NCI-H1092 treated with DMSO at 0.1 percent for 48 hours (cell line): ENCODE data around the gene TELO2.

Source experiments
- DNase-seq: peaks from one replicate; lab custom pipeline; 2025; lab: John Stamatoyannopoulos, UW

Gene TELO2

GRCh38 chr16:1536601-1537000, 43.4 kb downstream of the TELO2 start:
- DNase-seq = no peak

DNA sequence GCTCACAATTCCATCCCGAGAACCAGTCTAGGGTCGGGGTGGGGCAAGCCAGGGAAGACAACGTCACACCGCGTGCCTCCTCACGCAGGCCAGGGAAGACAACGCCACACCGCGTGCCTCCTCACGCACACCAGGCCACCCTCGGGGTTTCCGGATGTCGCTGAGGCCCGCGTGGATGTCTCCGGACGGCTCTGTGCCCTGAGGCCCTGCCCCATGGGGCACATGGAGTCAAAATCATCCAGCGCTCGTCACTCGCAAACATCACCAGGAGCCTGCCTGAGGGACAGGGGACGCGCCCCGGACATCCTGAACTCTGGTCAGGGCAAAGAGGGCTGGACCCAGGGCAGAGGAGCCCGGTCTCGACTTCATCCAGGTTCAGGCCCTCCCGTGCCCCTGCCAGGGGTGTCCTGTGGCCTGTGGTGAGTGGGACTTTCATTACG, 44.0 kb downstream of the TELO2 start:
- DNase-seq = no peak

- DNase-seq = no peak
These were observed 44.7 kb downstream of the TELO2 start for GRCh38 chr16:1537763-1538289.

DNA sequence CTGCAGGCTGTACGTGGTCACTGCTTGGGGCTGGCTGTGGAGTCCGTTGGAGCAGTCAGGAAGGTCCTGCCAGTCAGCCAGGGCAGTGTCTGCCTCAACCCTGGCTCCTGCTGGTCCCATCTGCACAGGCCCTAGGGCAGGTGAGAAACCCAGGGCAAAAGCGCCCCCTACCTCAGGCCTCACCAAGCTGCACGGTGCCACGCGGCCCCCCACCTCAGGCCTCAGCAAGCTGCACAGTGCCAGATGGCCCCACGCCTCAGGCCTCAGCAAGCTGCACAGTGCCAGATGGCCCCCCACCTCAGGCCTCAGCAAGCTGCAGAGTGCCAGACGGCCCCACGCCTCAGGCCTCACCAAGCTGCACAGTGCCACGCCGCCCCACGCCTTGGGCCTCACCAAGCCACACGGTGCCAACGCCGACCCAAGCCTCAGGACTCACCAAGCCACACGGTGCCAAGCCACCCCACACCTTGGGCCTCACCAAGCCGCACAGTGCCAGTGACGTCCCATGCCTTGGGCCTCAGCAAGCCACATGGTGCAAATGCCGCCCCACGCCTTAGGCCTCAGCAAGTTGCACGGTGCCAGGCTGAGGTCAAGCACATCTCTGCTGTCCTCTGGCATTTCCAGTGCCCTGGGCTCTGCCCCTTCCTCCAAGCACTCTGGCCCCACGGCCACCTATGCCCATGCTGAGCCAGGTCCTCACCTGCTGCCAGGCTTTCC, 45.8 kb downstream of the TELO2 start:
- DNase-seq = no peak

GRCh38 chr16:1539720-1540555, 46.8 kb downstream of the TELO2 start:
- no peak for DNase-seq

GRCh38 chr16:1540556-1540855, 47.3 kb downstream of the TELO2 start:
- no peak for DNase-seq

DNA sequence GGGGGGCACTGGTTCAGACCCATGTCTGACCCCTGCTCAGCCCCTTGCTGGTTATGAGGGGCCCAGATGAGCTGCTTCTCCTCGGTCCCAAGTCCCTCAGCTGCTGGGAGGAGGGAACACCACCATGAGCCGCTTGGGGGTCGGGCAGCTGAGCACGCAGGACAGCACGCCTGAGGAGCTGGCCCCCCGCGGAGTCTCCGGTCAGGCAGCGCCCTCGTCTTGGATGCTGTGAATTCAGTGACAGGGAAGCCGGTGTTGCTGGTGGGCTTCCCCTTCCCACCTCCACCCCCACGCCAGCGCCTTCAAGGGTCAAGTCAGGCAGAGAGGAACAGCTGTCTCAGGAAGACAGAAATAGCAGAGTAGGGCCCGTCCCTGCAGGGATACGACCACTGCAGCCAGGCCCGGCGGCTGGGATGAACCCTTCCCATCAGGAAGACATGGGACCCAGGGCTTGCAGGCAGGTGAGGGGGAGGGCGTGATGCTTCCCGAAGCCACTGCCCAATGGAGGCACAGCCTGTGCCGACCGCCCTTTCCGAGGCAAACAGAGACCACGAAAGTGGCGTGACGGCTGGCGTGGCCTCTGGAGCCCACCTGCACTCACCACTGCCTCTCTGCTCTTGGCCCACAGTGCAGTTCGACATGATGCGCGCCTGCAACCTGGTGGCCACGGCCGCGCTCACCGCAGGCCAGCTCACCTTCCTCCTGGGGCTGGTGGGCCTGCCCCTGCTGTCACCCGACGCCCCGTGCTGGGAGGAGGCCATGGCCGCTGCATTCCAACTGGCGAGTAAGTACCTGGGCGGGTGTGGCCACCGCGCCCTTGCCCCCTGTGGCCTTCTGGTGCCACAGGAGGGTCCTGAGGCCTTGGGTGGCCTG, 48.4 kb downstream of the TELO2 start:
- DNase-seq = no peak

- no peak for DNase-seq
These were observed 49.0 kb downstream of the TELO2 start for GRCh38 chr16:1542166-1542500.

DNA sequence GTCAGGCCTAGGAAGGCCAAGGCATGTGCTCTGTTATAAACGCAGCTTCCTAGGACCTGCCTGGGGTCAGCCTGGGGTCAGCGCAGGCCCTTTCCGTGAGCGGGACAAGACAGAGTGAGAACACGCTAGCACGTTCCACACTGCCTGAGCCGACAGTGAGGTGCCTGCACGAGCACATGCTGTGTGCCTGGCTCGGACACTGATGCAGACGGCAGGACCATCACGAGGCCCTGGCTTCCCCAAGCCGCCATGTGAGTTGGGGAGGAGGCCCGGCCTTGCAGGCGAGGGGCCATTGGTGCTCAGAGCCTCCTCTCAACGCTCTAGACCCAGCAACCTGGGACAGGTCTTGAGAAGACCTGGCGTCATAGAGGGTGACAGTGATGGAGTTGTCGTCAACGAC, 49.4 kb downstream of the TELO2 start:
- no peak for DNase-seq

DNA sequence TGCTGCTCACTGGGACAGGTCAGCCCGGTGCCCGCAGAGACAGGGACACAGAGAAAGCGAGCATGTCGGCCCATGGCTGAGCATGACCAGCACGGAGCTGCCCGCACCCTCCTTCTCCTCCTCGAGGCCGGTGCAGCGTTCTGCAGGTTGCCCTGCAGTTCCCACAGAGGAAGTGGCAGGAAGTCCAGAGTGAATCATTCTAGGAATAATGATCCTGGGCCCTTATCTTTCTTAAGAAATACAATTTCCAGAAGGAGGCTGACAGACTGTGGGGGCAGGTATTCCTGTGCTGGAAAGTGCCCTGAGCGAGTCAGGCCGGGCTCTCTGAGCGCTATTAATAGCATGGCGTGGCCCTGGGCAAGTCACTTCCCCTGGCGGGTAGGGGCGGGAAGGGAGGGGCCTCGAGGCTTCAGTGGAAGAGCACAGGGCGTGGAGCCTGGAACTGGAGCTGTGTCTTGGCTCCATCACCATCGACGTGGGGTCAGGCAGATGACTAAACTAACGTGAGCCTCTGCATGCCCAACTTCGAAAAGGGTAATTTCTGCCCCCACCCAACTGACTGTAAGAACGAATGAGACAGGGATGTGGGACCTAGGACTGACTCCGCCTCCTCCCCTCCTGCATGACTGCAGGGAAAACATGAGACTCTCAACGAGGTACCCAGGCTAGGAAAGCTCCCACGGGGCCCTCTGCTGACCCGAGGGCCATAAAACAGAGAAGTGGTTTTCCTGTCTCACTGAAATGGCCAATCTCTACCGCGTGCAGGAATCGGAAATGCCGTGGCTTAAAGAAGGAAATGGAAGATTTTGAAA, 50.1 kb downstream of the TELO2 start:
- DNase-seq = no peak

DNA sequence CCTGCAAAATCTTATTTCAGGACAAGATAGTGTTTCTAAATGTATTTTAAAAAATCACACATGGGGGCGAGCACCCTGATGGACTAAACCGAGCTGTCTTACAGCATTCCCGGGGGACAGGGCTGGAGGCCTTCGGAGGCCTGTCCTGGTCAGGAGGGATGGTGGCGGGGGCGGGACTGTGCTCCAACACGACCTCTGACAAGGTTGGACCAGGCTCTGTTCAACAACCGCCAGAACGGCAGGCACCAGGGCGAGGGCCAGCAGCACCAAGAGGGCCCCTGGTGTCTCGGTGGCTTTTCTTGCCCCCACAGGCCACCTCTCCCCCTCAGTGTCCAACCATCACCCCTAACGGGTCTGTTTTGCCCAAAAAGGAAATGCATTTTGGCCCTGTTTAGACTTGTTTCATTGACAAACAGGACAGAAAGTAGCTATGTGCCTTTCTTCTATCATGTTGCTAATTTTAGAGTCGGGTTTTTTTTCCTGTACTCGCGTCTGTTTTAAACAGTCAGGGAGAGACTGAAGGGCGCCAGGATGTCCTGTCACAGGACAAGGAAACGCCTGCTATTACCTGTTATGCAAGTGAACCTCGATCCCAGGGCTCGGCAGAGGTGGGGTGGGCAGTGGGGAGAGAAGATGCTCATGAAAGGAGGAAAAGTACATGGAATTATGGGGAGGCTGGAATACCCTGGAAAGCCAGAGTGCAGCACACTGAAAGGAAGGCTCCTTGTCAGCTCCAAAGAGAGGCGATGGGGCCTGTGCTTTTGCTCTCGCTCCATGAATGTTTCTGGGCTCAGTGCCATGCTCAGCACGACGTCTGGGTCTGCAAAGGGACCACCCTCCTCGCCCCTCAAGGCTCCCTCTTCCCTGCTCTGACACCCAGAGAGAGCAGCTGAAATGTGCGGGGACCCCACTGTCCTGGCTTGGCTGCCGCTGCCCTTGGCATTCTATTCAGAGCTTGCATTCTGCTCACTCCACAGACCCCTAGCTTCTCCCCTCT, 52.2 kb downstream of the TELO2 start:
- DNase-seq = peak; percentile 31

GRCh38 chr16:1546430-1546829, 53.3 kb downstream of the TELO2 start:
- DNase-seq = no peak

GRCh38 chr16:1548233-1548632, 55.1 kb downstream of the TELO2 start:
- no peak for DNase-seq

DNA sequence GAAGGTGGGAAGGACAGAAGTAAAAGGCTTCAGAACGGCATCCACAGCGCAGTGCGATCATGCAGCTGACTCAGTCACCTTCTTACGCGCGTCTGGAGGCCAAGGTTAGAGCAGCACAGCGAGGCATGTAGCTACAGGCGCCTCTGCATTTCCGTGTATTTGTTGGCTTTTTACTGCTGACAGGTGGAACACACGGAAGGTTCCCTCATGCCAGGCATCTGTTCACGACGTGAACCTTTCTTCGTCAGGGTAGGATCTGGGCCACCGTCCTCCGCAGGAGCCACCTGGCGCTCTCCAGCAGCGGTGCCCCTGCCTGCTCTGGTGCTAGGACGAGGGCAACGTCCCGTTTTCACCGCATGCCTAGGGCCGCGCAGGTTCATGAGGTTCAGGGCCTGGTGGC, 55.6 kb downstream of the TELO2 start:
- no peak for DNase-seq

- DNase-seq = no peak
These were observed 56.9 kb downstream of the TELO2 start for GRCh38 chr16:1550069-1550468.

DNA sequence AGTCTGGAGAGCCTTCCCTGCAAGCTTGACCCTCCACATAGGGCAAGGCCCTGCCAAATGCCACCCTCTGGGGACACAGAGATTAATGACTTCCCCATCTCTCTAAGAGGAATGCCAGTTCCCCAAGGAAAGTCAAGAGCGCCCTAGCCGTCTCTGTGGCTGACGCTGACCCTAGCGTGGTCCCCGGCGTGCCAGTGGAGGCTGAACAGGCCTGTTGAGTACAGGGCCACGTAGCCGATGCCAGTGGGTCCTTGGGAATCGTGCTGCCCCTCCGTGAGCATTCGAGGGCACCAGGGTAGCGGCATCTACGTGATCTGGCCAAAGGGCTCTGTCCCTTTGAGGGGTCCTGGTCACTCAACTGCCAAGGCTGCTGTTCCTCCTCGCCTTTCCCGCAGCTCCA, 57.5 kb downstream of the TELO2 start:
- DNase-seq = no peak

DNA sequence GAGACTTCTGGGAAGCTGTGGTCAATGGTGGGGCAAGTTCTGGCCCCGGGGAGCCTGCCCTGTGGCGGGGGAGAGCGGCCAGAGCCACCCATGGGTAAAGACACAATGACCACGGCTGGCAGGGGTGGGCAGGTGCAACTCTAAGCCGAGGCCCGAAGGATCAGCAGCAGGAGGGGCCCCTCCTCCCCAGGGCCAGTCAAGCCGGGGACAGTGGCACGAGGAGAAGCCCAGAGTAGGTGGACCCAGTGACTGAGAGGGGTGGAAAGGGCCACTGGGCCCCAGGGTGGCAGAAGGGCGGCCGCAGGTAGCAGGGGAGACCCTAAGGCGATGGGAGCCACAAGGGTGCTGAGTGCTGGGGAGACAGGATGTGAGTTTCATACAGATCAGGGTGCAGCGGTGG, 58.0 kb downstream of the TELO2 start:
- DNase-seq = no peak

GRCh38 chr16:1552129-1552528, 59.0 kb downstream of the TELO2 start:
- DNase-seq = no peak

GRCh38 chr16:1553946-1554825, 61.0 kb downstream of the TELO2 start:
- no peak for DNase-seq
